Measurements from ENCODE around the gene MDH2. TPM values are rescaled to one million over a fixed set of nuclear protein-coding genes. Genes with fewer than 3 reads are reported as not detected.

Gene MDH2
- total and polyA plus RNA-seq, 2 of the 4 experiments (the other 2 are of a cell fraction): 55.4 to 206 TPM

GRCh38 chr7:76040126-76040525 is 7.8 kb upstream of the MDH2 start:
- no peak overlapping the region for H3K4me2 ChIP-seq (ENCODE audit: low read depth, low read length)
- no peak overlapping the region for H3K27ac ChIP-seq (ENCODE audit: insufficient read depth, low read length)
- H3K4ac ChIP-seq (ENCODE audit: low read depth, low read length): no peak overlapping the region
- H2AK9ac ChIP-seq (replicated peaks; ENCODE audit: low read depth, low read length, poor library complexity): peak overlapping the region; percentile 55
- no peak overlapping the region for H2BK20ac ChIP-seq (ENCODE audit: low read depth, low read length)
- H3K9ac ChIP-seq (ENCODE audit: low read depth, low read length): no peak overlapping the region
- H3K27me3 ChIP-seq (ENCODE audit: control insufficient read depth, insufficient read depth, low read length): no peaks in the 10 kb centered on the region
- ChIA-PET CTCF (interaction anchor here (0.6 kb wide), 1 partner anchor 29 kb away, joined by 3 read pairs; no protein-coding TSS in a partner anchor), POLR2A (ENCODE audit: unreplicated experiment) (no interaction called here)
- dilution Hi-C loops (cut with HindIII; ENCODE audit: low sequenced_read_pairs, unreplicated experiment) (no loop called here), in situ Hi-C loops (cut with MboI; ENCODE audit: low sequenced_read_pairs) (loop anchor here (25.0 kb wide), 1 partner anchor 503 kb away; no protein-coding TSS in a partner anchor), intact Hi-C loops (cut with micrococcal nuclease) (no loop called here)
- H4K8ac ChIP-seq (ENCODE audit: low read depth in 2 of 2, low read length in 2 of 2): no peak overlapping the region
- H2BK120ac ChIP-seq (ENCODE audit: low read depth, low read length): no peak overlapping the region
- H3K9me1 ChIP-seq (ENCODE audit: insufficient read depth, low read length): peaks cover 28% of the 10 kb centered on the region
- H3K18ac ChIP-seq (ENCODE audit: low read depth, low read length): no peak overlapping the region
- no peak overlapping the region for H3K56ac ChIP-seq (ENCODE audit: extremely low read depth, insufficient read depth, low read length)
- H3K4me3 ChIP-seq (ENCODE audit: insufficient read depth, low read depth, low read length): no peak overlapping the region
- no TSS peak for BruUV-seq (replicated peaks)
- H3K23ac ChIP-seq (ENCODE audit: low read depth, low read length): no peak overlapping the region
- peaks cover 12 to 67% of the 10 kb centered on the region in 2 experiments for H3K79me1 ChIP-seq (ENCODE audit: low read depth in 1 of 2, low read length in 2 of 2)
- no peak overlapping the region for H2AFZ ChIP-seq (replicated peaks; ENCODE audit: low read length, poor library complexity)
- no peak overlapping the region for H2BK15ac ChIP-seq (ENCODE audit: low read depth, low read length)
- H3K9me3 ChIP-seq (ENCODE audit: control insufficient read depth, insufficient read depth, low read length): no peaks in the 10 kb centered on the region
- no peak for TF ChIP-seq BHLHE40 (IDR thresholded peaks at IDR 0.05; ENCODE audit: low read depth, low read length)
- no peak for TF ChIP-seq POLR2A (IDR thresholded peaks at IDR 0.05; ENCODE audit: low read depth, low read length)
- no peak for TF ChIP-seq FOS (IDR thresholded peaks at IDR 0.05; ENCODE audit: low read depth, low read length)
- TF ChIP-seq MAZ (IDR thresholded peaks at IDR 0.05; ENCODE audit: borderline replicate concordance, low read depth, low read length): no peak
- TF ChIP-seq CEBPB (IDR thresholded peaks at IDR 0.05; ENCODE audit: low read depth, low read length): no peak
- TF ChIP-seq RCOR1 (IDR thresholded peaks at IDR 0.05; ENCODE audit: insufficient replicate concordance, low read length): no peak
- TF ChIP-seq, protein P1, sequence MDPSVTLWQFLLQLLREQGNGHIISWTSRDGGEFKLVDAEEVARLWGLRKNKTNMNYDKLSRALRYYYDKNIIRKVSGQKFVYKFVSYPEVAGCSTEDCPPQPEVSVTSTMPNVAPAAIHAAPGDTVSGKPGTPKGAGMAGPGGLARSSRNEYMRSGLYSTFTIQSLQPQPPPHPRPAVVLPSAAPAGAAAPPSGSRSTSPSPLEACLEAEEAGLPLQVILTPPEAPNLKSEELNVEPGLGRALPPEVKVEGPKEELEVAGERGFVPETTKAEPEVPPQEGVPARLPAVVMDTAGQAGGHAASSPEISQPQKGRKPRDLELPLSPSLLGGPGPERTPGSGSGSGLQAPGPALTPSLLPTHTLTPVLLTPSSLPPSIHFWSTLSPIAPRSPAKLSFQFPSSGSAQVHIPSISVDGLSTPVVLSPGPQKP (IDR thresholded peaks at IDR 0.05; ENCODE audit: borderline replicate concordance, low read depth, low read length): no peak
- no peak for TF ChIP-seq CHD1 (IDR thresholded peaks at IDR 0.05; ENCODE audit: low read depth, low read length)
- TF ChIP-seq RFX5 (IDR thresholded peaks at IDR 0.05; ENCODE audit: low read depth, low read length): no peak
- TF ChIP-seq, protein P2, sequence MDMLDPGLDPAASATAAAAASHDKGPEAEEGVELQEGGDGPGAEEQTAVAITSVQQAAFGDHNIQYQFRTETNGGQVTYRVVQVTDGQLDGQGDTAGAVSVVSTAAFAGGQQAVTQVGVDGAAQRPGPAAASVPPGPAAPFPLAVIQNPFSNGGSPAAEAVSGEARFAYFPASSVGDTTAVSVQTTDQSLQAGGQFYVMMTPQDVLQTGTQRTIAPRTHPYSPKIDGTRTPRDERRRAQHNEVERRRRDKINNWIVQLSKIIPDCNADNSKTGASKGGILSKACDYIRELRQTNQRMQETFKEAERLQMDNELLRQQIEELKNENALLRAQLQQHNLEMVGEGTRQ (IDR thresholded peaks at IDR 0.05; ENCODE audit: low read depth, low read length): no peak
- TF ChIP-seq NFE2L2 (IDR thresholded peaks at IDR 0.05; ENCODE audit: low read depth, low read length): no peak
- TF ChIP-seq MAFK (IDR thresholded peaks at IDR 0.05; ENCODE audit: low read depth, low read length): no peak
- TF ChIP-seq MXI1 (IDR thresholded peaks at IDR 0.05; ENCODE audit: borderline replicate concordance, low read depth, low read length): no peak
- TF ChIP-seq, protein P3, sequence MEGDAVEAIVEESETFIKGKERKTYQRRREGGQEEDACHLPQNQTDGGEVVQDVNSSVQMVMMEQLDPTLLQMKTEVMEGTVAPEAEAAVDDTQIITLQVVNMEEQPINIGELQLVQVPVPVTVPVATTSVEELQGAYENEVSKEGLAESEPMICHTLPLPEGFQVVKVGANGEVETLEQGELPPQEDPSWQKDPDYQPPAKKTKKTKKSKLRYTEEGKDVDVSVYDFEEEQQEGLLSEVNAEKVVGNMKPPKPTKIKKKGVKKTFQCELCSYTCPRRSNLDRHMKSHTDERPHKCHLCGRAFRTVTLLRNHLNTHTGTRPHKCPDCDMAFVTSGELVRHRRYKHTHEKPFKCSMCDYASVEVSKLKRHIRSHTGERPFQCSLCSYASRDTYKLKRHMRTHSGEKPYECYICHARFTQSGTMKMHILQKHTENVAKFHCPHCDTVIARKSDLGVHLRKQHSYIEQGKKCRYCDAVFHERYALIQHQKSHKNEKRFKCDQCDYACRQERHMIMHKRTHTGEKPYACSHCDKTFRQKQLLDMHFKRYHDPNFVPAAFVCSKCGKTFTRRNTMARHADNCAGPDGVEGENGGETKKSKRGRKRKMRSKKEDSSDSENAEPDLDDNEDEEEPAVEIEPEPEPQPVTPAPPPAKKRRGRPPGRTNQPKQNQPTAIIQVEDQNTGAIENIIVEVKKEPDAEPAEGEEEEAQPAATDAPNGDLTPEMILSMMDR (conservative IDR thresholded peaks at IDR 0.05; ENCODE audit: low read depth, low read length): no peak
- TF ChIP-seq SMC3 (IDR thresholded peaks at IDR 0.05; ENCODE audit: low read depth, low read length): no peak
- no peak for TF ChIP-seq RAD21 (IDR thresholded peaks at IDR 0.05; ENCODE audit: low read length)
- peaks cover 6% of the 10 kb centered on the region for H3K4me1 ChIP-seq (ENCODE audit: control insufficient read depth, insufficient read depth, low read length)
- no peak overlapping the region for H3K14ac ChIP-seq (replicated peaks; ENCODE audit: low read depth, low read length)
- peaks cover 8% of the 10 kb centered on the region for H3K36me3 ChIP-seq (ENCODE audit: control insufficient read depth, insufficient read depth, low read length)
- DNase-seq (no peak), ATAC-seq (ENCODE audit: low read depth) (no peak)
- H2AK5ac ChIP-seq (ENCODE audit: low read depth, low read length): no peak overlapping the region
- peaks cover 14% of the 10 kb centered on the region for H4K20me1 ChIP-seq (ENCODE audit: insufficient read depth, low read length)
- H2BK5ac ChIP-seq (ENCODE audit: low read depth, low read length, poor library complexity, severe bottlenecking): no peak overlapping the region
- no peak overlapping the region for H4K5ac ChIP-seq (ENCODE audit: low read depth, low read length)
- no peak overlapping the region for H4K91ac ChIP-seq (ENCODE audit: insufficient read depth, low read depth, low read length)
- 96% methylated on average over 4 of the region's 6 CpGs; no CpG with 5 or more reads in 1 of the 2 experiments for WGBS, 2 experiments (ENCODE audit: extremely low coverage in 2 of 2, insufficient read length in 1 of 2)
